Measurements from ENCODE around the gene P3H2.

Gene P3H2

GRCh38 chr3:190064659-190065058 lies 56.0 kb downstream of the P3H2 start:
- H3K4me3 ChIP-seq (ENCODE audit: low read depth, low read length), result no peak overlapping the region
- no peak for DNase-seq (ENCODE audit: low read depth)
- TF ChIP-seq CTCF (IDR thresholded peaks at IDR 0.05; ENCODE audit: low read depth, low read length, missing control alignments), result no peak

- no peak for DNase-seq (ENCODE audit: low read depth)
- TF ChIP-seq CTCF (IDR thresholded peaks at IDR 0.05; ENCODE audit: low read depth, low read length, missing control alignments), result no peak
- H3K4me3 ChIP-seq (ENCODE audit: low read depth, low read length), result no peak overlapping the region
These were observed 56.6 kb downstream of the P3H2 start for GRCh38 chr3:190064112-190064511.

GRCh38 chr3:190063490-190063889 lies 57.2 kb downstream of the P3H2 start:
- no peak for TF ChIP-seq CTCF (IDR thresholded peaks at IDR 0.05; ENCODE audit: low read depth, low read length, missing control alignments)
- H3K4me3 ChIP-seq (ENCODE audit: low read depth, low read length), result no peak overlapping the region
- DNase-seq (ENCODE audit: low read depth), result no peak

- TF ChIP-seq CTCF (IDR thresholded peaks at IDR 0.05; ENCODE audit: low read depth, low read length, missing control alignments), result no peak
- H3K4me3 ChIP-seq (ENCODE audit: low read depth, low read length), result no peak overlapping the region
These were observed 60.4 kb downstream of the P3H2 start for GRCh38 chr3:190060192-190060775.

GRCh38 chr3:190059242-190059590 lies 61.5 kb downstream of the P3H2 start:
- no peak overlapping the region for H3K4me3 ChIP-seq (ENCODE audit: low read depth, low read length)
- no peak for DNase-seq (ENCODE audit: low read depth)

More at GRCh38 chr3:190060192-190060775, 60.4 kb downstream of the P3H2 start:
- no peak for DNase-seq (ENCODE audit: low read depth)

GRCh38 chr3:190058521-190059241 lies 62.0 kb downstream of the P3H2 start:
- no peak overlapping the region for H3K4me3 ChIP-seq (ENCODE audit: low read depth, low read length)
- no peak for TF ChIP-seq CTCF (IDR thresholded peaks at IDR 0.05; ENCODE audit: low read depth, low read length, missing control alignments)
- DNase-seq (ENCODE audit: low read depth), result no peak

More at GRCh38 chr3:190059242-190059590, 61.5 kb downstream of the P3H2 start:
- no peak for TF ChIP-seq CTCF (IDR thresholded peaks at IDR 0.05; ENCODE audit: low read depth, low read length, missing control alignments)

- no peak overlapping the region for H3K4me3 ChIP-seq (ENCODE audit: low read depth, low read length)
- DNase-seq (ENCODE audit: low read depth), result no peak
- no peak for TF ChIP-seq CTCF (IDR thresholded peaks at IDR 0.05; ENCODE audit: low read depth, low read length, missing control alignments)
These were observed 64.0 kb downstream of the P3H2 start for GRCh38 chr3:190056742-190057141.

Measured in GM12864 (cell line).